Spleen (tissue), 11 donors: Measurements from ENCODE around the gene ZRANB1. TPM values are rescaled to one million over a fixed set of nuclear protein-coding genes. Genes with fewer than 3 reads are reported as not detected.

ENCODE experiments used
- DNase-seq: peaks from one replicate; pipeline ENCODE4 v3.0.0-alpha.2; 2020
- H3K27ac ChIP-seq, 8 donors: fragments of 200-600 bp; sonication (generic) in 7 of 8; 1 replicate in 4 of 8; 2 replicates in 4 of 8; pipeline versions ENCODE4 v1.5.0 to v1.8.0; 2016 to 2021; ENCODE audit warnings: inconsistent platforms in 4 of 8, mild to moderate bottlenecking in 4 of 8, moderate library complexity in 1 of 8
- H3K27me3 ChIP-seq, 7 donors: fragments of 200-600 bp; sonication (generic) in 6 of 7; replicated peaks in 1 of 7; 1 replicate in 4 of 7; 2 replicates in 3 of 7; pipeline versions ENCODE4 v1.5.0 to v1.8.0; 2016 to 2021; ENCODE audit warnings: inconsistent platforms in 3 of 7, mild to moderate bottlenecking in 1 of 7
- H3K36me3 ChIP-seq, 6 donors: fragments of 200-600 bp; sonication (generic) in 5 of 6; 1 replicate in 4 of 6; 2 replicates in 2 of 6; pipeline versions ENCODE4 v1.5.0 to v1.8.0; 2016 to 2021; ENCODE audit warnings: inconsistent platforms in 2 of 6
- H3K4me1 ChIP-seq, 6 donors: fragments of 200-600 bp; sonication (generic) in 5 of 6; 1 replicate in 3 of 6; 2 replicates in 3 of 6; pipeline versions ENCODE4 v1.5.0 to v1.8.0; 2016 to 2021; ENCODE audit warnings: inconsistent platforms in 3 of 6
- H3K4me3 ChIP-seq, 8 donors: fragments of 200-600 bp; sonication (generic) in 7 of 8; 1 replicate in 4 of 8; 2 replicates in 4 of 8; pipeline versions ENCODE4 v1.5.0 to v1.8.0; 2016 to 2021; ENCODE audit warnings: inconsistent platforms in 4 of 8, mild to moderate bottlenecking in 4 of 8, moderate library complexity in 2 of 8
- H3K9me3 ChIP-seq, 8 donors: fragments of 200-600 bp; sonication (generic) in 7 of 8; 1 replicate in 4 of 8; 2 replicates in 4 of 8; pipeline versions ENCODE4 v1.5.0 to v1.8.0; 2016 to 2021; ENCODE audit warnings: inconsistent platforms in 4 of 8
- CTCF ChIP-seq, 11 experiments: fragments of 200-600 bp in 7 of 11; fragments of 450-650 bp in 4 of 11; sonication (generic) in 4 of 11; IDR thresholded peaks in 8 of 11; conservative IDR thresholded peaks in 3 of 11; 1 replicate in 7 of 11; 2 replicates in 4 of 11; pipeline versions ENCODE4 v1.4.0 to v1.8.0; 2016 to 2021; ENCODE audit warnings: antibody characterized with exemption in 11 of 11, inconsistent platforms in 4 of 11, mild to moderate bottlenecking in 1 of 11
- POLR2A ChIP-seq, 3 donors: fragments of 450-650 bp; IDR thresholded peaks; one replicate each; pipeline ENCODE4 v1.5.1; 2017; ENCODE audit warnings: antibody characterized with exemption in 3 of 3, mild to moderate bottlenecking in 1 of 3
- POLR2AphosphoS5 ChIP-seq, 3 donors: sonication (generic); formaldehyde crosslinking; IDR thresholded peaks; one replicate each; pipeline ENCODE4 v1.5.1; 2017; ENCODE audit warnings: antibody characterized with exemption in 3 of 3
- WGBS, 5 donors: extraction: QIAGEN DNeasy Blood & Tissue Kit in 3 of 5; methylation state at CpG; one replicate each; pipeline versions ENCODE4 v1.1.5 to v1.1.7; 2013 to 2018; 5-methylcytosine and 5-hydroxymethylcytosine counted together
- intact Hi-C: fragments of 100-400 bp; cut with DNase I; formaldehyde crosslinking; loops from one replicate; pipeline ENCODE4 v1.15.0; 2023; ENCODE audit warnings: low total_unique reads
- polyA plus RNA-seq, 3 donors: library from polyadenylated mRNA; stranded (reverse); fragments of 200-250 nt; gene quantifications; one replicate each; pipeline ENCODE4 v1.2.1, GENCODE V29; 2013
- total RNA-seq, 7 donors: library from RNA; depleted of rRNA in 3 of 7; stranded (reverse); fragments of >200 nt in 3 of 7; fragmentation: NEBNext Ultra II Directional in 4 of 7; extraction: Animal tissue kit (Norgen Biotek cat#: 25700) in 4 of 7; gene quantifications; one replicate each; pipeline versions ENCODE4 v1.1.0 to v1.2.1, GENCODE V29; 2016 to 2021
- donor health status: healthy with polysubstance abuse.
- donor health status: DM: no; HTN: no; CAD: no; lungs with moderate emphysema.
- donor health status: DM: no; HTN: no; CAD: no.
- donor health status: Bipolar disorder and iron deficiency.
- donor health status: healthy.
- donor health status: DM: no; HTN: no; CAD: no.
- donor health status: DM: yes; HTN: yes; CAD: no.

ZRANB1 gene
- total and polyA plus RNA-seq, 10 donors: 5.0 to 28.8 (median 17.7) TPM

DNA sequence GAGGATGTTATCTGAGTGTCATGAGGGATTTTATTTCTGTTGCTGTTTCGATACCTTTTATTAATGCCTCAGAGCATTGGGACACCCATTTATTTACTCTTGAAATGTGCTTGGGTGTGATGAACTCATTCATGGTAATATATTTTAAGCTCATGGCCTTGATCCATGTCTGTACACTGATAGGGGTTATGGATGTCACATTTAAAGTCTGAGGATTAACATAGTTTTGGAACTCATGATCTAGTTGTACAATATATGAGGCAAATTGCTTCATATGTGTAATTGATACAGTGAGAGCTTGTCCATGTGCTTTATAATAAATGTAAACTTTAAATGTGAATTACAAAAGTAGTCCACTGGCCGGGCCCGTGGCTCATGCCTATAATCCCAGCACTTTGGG lies 23.0 kb upstream of the ZRANB1 start:
- peak overlapping the region in 2 of 8 donors; percentile 96 to 99 for H3K27ac ChIP-seq
- H3K4me1 ChIP-seq: peaks cover 23 to 71% (median 43%) of the 10 kb centered on the region in 6 donors
- no peaks in the 10 kb centered on the region for H3K27me3 ChIP-seq
- no peak for DNase-seq
- intact Hi-C loops: no loop called here
- peak overlapping the region in 1 of 8 donors; percentile 91 for H3K4me3 ChIP-seq
- peaks cover 0 to 14% (median 0%) of the 10 kb centered on the region in 6 donors for H3K36me3 ChIP-seq
- H3K9me3 ChIP-seq: no peaks in the 10 kb centered on the region
- TF ChIP-seq CTCF (IDR thresholded peaks at IDR 0.05 in 8 of 11, conservative IDR thresholded peaks at IDR 0.05 in 3 of 11) (no peak), POLR2AphosphoS5 (IDR thresholded peaks at IDR 0.05) (no peak), POLR2A (IDR thresholded peaks at IDR 0.05) (no peak)
- 92 to 96% (median 95%) methylated on average over 3 of the region's 3 CpGs for WGBS, 5 donors

GRCh38 chr10:124921261-124921660 lies 20.7 kb upstream of the ZRANB1 start:
- Histone ChIP-seq H3K4me1 (peaks cover 19 to 83% (median 52%) of the 10 kb centered on the region in 6 donors), H3K9me3 (no peaks in the 10 kb centered on the region), H3K27me3 (no peaks in the 10 kb centered on the region), H3K4me3 (no peak overlapping the region), H3K36me3 (peaks cover 0 to 14% (median 0%) of the 10 kb centered on the region in 6 donors), H3K27ac (no peak overlapping the region)
- TF ChIP-seq POLR2A (IDR thresholded peaks at IDR 0.05) (no peak), POLR2AphosphoS5 (IDR thresholded peaks at IDR 0.05) (no peak), CTCF (IDR thresholded peaks at IDR 0.05 in 8 of 11, conservative IDR thresholded peaks at IDR 0.05 in 3 of 11) (no peak)
- intact Hi-C loops: no loop called here
- 85 to 96% (median 91%) methylated on average over 1 of the region's 1 CpG for WGBS, 5 donors
- no peak for DNase-seq

DNA sequence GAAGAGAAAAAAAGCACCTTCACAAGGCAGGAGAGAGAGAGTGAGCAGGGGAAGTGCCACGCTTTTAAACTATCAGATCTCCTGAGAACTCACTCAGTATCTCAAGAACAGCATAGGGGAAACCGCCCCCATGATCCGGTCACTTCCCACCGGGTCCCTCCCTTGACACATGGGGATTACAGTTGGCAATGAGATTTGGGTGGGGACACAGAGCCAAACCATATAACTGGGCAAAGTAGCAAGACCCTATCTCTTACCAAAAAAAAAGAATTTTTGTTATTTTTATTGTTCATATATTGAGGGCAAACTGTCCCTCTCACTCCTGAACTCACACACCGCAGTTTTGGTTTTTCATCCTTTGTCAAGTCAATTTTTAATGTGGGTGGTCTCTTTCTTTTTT lies 18.2 kb upstream of the ZRANB1 start:
- TF ChIP-seq POLR2AphosphoS5 (IDR thresholded peaks at IDR 0.05): no peak
- TF ChIP-seq CTCF (IDR thresholded peaks at IDR 0.05 in 8 of 11, conservative IDR thresholded peaks at IDR 0.05 in 3 of 11): no peak
- TF ChIP-seq POLR2A (IDR thresholded peaks at IDR 0.05): no peak
- Histone ChIP-seq H3K27ac (no peak overlapping the region), H3K4me3 (no peak overlapping the region), H3K9me3 (no peaks in the 10 kb centered on the region), H3K27me3 (no peaks in the 10 kb centered on the region), H3K4me1 (peaks cover 11 to 89% (median 44%) of the 10 kb centered on the region in 6 donors), H3K36me3 (peaks cover 0 to 30% (median 0%) of the 10 kb centered on the region in 6 donors)
- DNase-seq: no peak
- intact Hi-C loops: no loop called here
- 91 to 97% (median 93%) methylated on average over 5 of the region's 5 CpGs for WGBS, 5 donors

- Histone ChIP-seq H3K4me3 (no peak overlapping the region), H3K27me3 (no peaks in the 10 kb centered on the region), H3K4me1 (peaks cover 0 to 69% (median 20%) of the 10 kb centered on the region in 6 donors), H3K9me3 (peaks cover 0 to 4% (median 0%) of the 10 kb centered on the region in 8 donors), H3K27ac (no peak overlapping the region), H3K36me3 (peaks cover 0 to 40% (median 0%) of the 10 kb centered on the region in 6 donors)
- 93 to 96% (median 96%) methylated on average over 5 of the region's 5 CpGs for WGBS, 5 donors
- DNase-seq: no peak
- intact Hi-C loops: no loop called here
- no peak for TF ChIP-seq POLR2AphosphoS5 (IDR thresholded peaks at IDR 0.05)
- no peak for TF ChIP-seq CTCF (IDR thresholded peaks at IDR 0.05 in 8 of 11, conservative IDR thresholded peaks at IDR 0.05 in 3 of 11)
- TF ChIP-seq POLR2A (IDR thresholded peaks at IDR 0.05): no peak
Observed at GRCh38 chr10:124926548-124926947, 15.4 kb upstream of the ZRANB1 start.
